SK-N-SH (cell line): ENCODE measurements around the gene WBP1. TPM values are rescaled to one million over a fixed set of nuclear protein-coding genes. Genes with fewer than 3 reads are reported as not detected.

ENCODE experiments used
- CTCF ChIA-PET: fragments of 300-600, 350-600 bp; formaldehyde crosslinking; extraction: SDS; loops from one replicate; lab custom pipeline; 2021; lab: Yijun Ruan, JAX
- POLR2A ChIA-PET: fragments of 350-600 bp; sonication (Branson Sonifier 250); formaldehyde crosslinking; extraction: SDS; loops from one replicate; lab custom pipeline; 2020; ENCODE audit warnings: antibody characterized with exemption, inconsistent platforms; lab: Yijun Ruan, JAX
- DNase-seq: peaks from one replicate; pipeline ENCODE4 v3.0.0; 2012
- H2AFZ ChIP-seq: fragments of 200-600 bp; sonication (generic); 2 replicates; pipeline ENCODE4 v1.8.1; 2016; ENCODE audit warnings: antibody characterized with exemption, mild to moderate bottlenecking, low read depth
- H3F3A ChIP-seq: fragments of 200-600 bp; sonication (generic); replicated peaks from 2 replicates; pipeline ENCODE3; 2016; ENCODE audit warnings: antibody characterized with exemption, mild to moderate bottlenecking; ENCODE audit not compliant: insufficient read depth
- H3K27ac ChIP-seq, 2 experiments: fragments of 200-500 bp in 1 of 2; fragments of 200-600 bp in 1 of 2; sonication (Bioruptor generic) in 1 of 2; sonication (generic), shearing (Covaris generic) in 1 of 2; 2 replicates each; pipeline versions ENCODE4 v1.5.1 to v1.6.1; 2014 to 2016; ENCODE audit warnings: low read depth in 2 of 2, inconsistent platforms in 1 of 2, low read length in 1 of 2, mild to moderate bottlenecking in 1 of 2, mixed read lengths in 1 of 2
- H3K27me3 ChIP-seq: fragments of 200-600 bp; sonication (generic), shearing (Covaris generic); 2 replicates; pipeline ENCODE4 v1.6.1; 2016; ENCODE audit warnings: mixed run types; ENCODE audit not compliant: insufficient read depth
- H3K36me3 ChIP-seq, 2 experiments: fragments of 200-500 bp in 1 of 2; fragments of 200-600 bp in 1 of 2; sonication (Bioruptor generic) in 1 of 2; sonication (generic) in 1 of 2; replicated peaks in 1 of 2; 2 replicates each; pipeline versions ENCODE3 to v1.5.1; 2014 to 2016; ENCODE audit warnings: low read length in 1 of 2, mild to moderate bottlenecking in 1 of 2; ENCODE audit not compliant: insufficient read depth in 2 of 2, control insufficient read depth in 1 of 2
- H3K4me1 ChIP-seq, 2 experiments: fragments of 200-500 bp in 1 of 2; fragments of 200-600 bp in 1 of 2; sonication (Bioruptor generic) in 1 of 2; sonication (generic), shearing (Covaris generic) in 1 of 2; 2 replicates each; pipeline versions ENCODE4 v1.5.1 to v1.6.1; 2014 to 2016; ENCODE audit warnings: low read depth in 1 of 2, low read length in 1 of 2, mixed run types in 1 of 2; ENCODE audit not compliant: insufficient read depth in 2 of 2, control insufficient read depth in 1 of 2
- H3K4me2 ChIP-seq: fragments of 200-600 bp; sonication (generic), shearing (Covaris generic); 2 replicates; pipeline ENCODE4 v1.6.1; 2017; ENCODE audit warnings: mixed run types
- H3K4me3 ChIP-seq, 2 experiments: fragments of 200-500 bp in 1 of 2; fragments of 200-600 bp in 1 of 2; sonication (Bioruptor generic) in 1 of 2; sonication (generic), shearing (Covaris generic) in 1 of 2; 2 replicates each; pipeline versions ENCODE4 v1.5.1 to v1.8.1; 2014 to 2016; ENCODE audit warnings: low read depth in 2 of 2, inconsistent platforms in 1 of 2, low read length in 1 of 2, mild to moderate bottlenecking in 1 of 2, mixed read lengths in 1 of 2, moderate library complexity in 1 of 2
- H3K79me2 ChIP-seq: fragments of 200-600 bp; sonication (generic); 2 replicates; pipeline ENCODE4 v1.8.1; 2017; ENCODE audit warnings: mild to moderate bottlenecking; ENCODE audit not compliant: insufficient read depth
- H3K9ac ChIP-seq: fragments of 200-600 bp; sonication (generic); 2 replicates; pipeline ENCODE4 v1.6.1; 2017; ENCODE audit warnings: mixed run types
- H3K9me2 ChIP-seq: fragments of 200-600 bp; sonication (generic); 2 replicates; pipeline ENCODE4 v1.6.1; 2017; ENCODE audit warnings: mixed run types
- H3K9me3 ChIP-seq: fragments of 200-600 bp; sonication (generic); 2 replicates; pipeline ENCODE4 v1.6.1; 2017; ENCODE audit warnings: mixed run types, mild to moderate bottlenecking, moderate library complexity
- H4K20me1 ChIP-seq: fragments of 200-600 bp; sonication (generic); 2 replicates; pipeline ENCODE4 v1.6.1; 2017; ENCODE audit warnings: mild to moderate bottlenecking, mixed run types; ENCODE audit not compliant: insufficient read depth
- JUND ChIP-seq: IDR thresholded peaks from 2 replicates; pipeline ENCODE4 v1.4.0; 2012
- MXI1 ChIP-seq: IDR thresholded peaks from 2 replicates; pipeline ENCODE4 v1.6.1; 2012; ENCODE audit warnings: mild to moderate bottlenecking, low read depth, low read length, improper control_type of control experiment
- NFIC ChIP-seq: IDR thresholded peaks from 2 replicates; pipeline ENCODE4 v1.4.0; 2012; ENCODE audit warnings: borderline replicate concordance
- PBX3 ChIP-seq: IDR thresholded peaks from 2 replicates; pipeline ENCODE4; 2012
- RAD21 ChIP-seq: IDR thresholded peaks from 2 replicates; pipeline ENCODE4 v1.6.1; 2012; ENCODE audit warnings: mild to moderate bottlenecking, low read length
- WGBS: methylation state at CpG from one replicate; pipeline ENCODE4 v1.1.6; 2017; ENCODE audit warnings: low lambda C conversion rate; 5-methylcytosine and 5-hydroxymethylcytosine counted together
- polyA plus RNA-seq, 3 experiments: library from polyadenylated mRNA; depleted of rRNA; stranded (reverse); fragments of >200 nt; gene quantifications; 2 replicates each; pipeline ENCODE4 v1.2.3, GENCODE V29; 2012
- TF ChIP-seq, protein P1 (sequence below): fragments of 150-350 bp; IDR thresholded peaks from 2 replicates; pipeline ENCODE4 v1.6.1; 2016; ENCODE audit warnings: mild to moderate bottlenecking, low read depth, low read length
- TF ChIP-seq, protein P2 (sequence below): IDR thresholded peaks from 2 replicates; pipeline ENCODE4 v1.4.0; 2012; ENCODE audit warnings: low read depth, borderline replicate concordance

Gene WBP1
- polyA plus RNA-seq, 1 of the 3 experiments (the other 2 are of a cell fraction), result 184 TPM

- WGBS, result 89% methylated on average over 8 of the region's 9 CpGs
- peak; percentile 5 for DNase-seq
- Histone ChIP-seq H3K27me3 (no peaks in the 10 kb centered on the region), H3K4me2 (no peak overlapping the region), H3K4me3 (no peak overlapping the region), H3K27ac (no peak overlapping the region), H3K36me3 (peaks cover 6 to 30% of the 10 kb centered on the region in 2 experiments), H3K4me1 (peaks cover 0 to 16% of the 10 kb centered on the region in 2 experiments; a peak in 1 of 4 replicates), H3F3A (peaks cover 8% of the 10 kb centered on the region), H4K20me1 (no peaks in the 10 kb centered on the region), H2AFZ (no peak overlapping the region), H3K9me2 (no peaks in the 10 kb centered on the region), H3K9me3 (no peaks in the 10 kb centered on the region), H3K9ac (no peak overlapping the region), H3K79me2 (no peaks in the 10 kb centered on the region)
- ChIA-PET POLR2A (interaction anchor here (1.0 to 3.1 kb wide), 3 partner anchors 35 to 49 kb away, joined by 3 to 28 read pairs (median 3); partner anchors contain the start of gene WBP1), CTCF (interaction anchor here (1.0 to 3.8 kb wide), 5 partner anchors 10 to 108 kb away, joined by 3 to 22 read pairs (median 4); partner anchors contain the start of gene INO80B)
- TF ChIP-seq NFIC (no peak), PBX3 (no peak), MXI1 (no peak)
- TF ChIP-seq, protein P1, sequence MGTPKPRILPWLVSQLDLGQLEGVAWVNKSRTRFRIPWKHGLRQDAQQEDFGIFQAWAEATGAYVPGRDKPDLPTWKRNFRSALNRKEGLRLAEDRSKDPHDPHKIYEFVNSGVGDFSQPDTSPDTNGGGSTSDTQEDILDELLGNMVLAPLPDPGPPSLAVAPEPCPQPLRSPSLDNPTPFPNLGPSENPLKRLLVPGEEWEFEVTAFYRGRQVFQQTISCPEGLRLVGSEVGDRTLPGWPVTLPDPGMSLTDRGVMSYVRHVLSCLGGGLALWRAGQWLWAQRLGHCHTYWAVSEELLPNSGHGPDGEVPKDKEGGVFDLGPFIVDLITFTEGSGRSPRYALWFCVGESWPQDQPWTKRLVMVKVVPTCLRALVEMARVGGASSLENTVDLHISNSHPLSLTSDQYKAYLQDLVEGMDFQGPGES, result no peak
- TF ChIP-seq, protein P2, sequence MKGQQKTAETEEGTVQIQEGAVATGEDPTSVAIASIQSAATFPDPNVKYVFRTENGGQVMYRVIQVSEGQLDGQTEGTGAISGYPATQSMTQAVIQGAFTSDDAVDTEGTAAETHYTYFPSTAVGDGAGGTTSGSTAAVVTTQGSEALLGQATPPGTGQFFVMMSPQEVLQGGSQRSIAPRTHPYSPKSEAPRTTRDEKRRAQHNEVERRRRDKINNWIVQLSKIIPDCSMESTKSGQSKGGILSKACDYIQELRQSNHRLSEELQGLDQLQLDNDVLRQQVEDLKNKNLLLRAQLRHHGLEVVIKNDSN, result no peak
Measured at GRCh38 chr2:74423231-74424095, 34.8 kb upstream of the WBP1 start.

DNA sequence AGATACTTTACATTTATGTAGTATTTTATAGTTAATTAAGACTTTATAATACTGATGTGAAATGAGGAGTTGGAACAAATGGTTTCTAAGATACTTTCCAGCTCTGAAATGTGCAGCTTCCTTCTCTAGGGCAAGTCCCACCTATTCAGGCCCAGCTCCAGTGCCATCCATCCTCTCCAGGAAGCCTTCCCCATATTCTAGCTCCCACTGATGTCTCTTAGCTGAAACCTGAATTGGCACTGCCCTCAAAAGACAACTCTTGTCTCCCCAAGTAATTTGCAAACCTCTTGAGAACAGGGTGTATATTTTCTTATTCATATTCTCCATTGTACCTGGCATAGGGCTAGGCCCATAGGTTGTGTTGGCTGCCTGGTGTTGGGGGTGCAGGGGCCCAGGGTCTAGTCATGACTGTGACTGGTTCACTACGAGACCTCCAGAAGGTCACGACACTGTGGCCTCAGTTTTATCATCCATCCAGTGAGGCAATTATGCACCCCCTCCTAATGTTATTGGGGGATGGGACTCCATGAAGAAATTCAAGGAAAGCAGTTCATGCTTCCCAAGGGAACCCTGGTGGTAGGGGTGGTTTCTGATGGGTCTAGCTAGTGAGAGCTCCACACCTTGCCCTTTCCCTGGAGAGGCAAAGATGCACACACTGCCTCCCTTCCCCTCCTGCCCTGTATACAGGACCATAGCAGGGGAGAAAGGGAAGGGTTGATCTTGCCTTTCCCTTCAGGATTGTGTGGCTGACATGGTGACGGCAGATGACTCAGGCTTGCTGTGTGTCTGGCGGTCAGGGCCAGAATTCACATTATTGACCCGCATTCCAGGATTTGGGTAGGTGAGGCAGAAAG is 33.9 kb upstream of the WBP1 start:
- Histone ChIP-seq H4K20me1 (no peaks in the 10 kb centered on the region), H3F3A (peaks cover 8% of the 10 kb centered on the region), H3K4me3 (no peak overlapping the region), H3K4me2 (no peak overlapping the region), H3K27me3 (no peaks in the 10 kb centered on the region), H3K36me3 (peaks cover 6 to 37% of the 10 kb centered on the region in 2 experiments), H3K9me3 (no peaks in the 10 kb centered on the region), H3K9ac (no peak overlapping the region), H3K27ac (no peak overlapping the region), H3K79me2 (no peaks in the 10 kb centered on the region), H3K9me2 (no peaks in the 10 kb centered on the region), H2AFZ (no peak overlapping the region), H3K4me1 (peaks cover 0 to 16% of the 10 kb centered on the region in 2 experiments; a peak in 1 of 4 replicates)
- POLR2A ChIA-PET, result interaction anchor here (1.0 to 2.7 kb wide), 2 partner anchors 15 to 34 kb away, joined by 3 to 15 read pairs; partner anchors contain the start of gene WBP1
- CTCF ChIA-PET, result interaction anchor here (1.1 kb wide), 1 partner anchor 14 kb away, joined by 3 read pairs; no protein-coding TSS in a partner anchor
- 88% methylated on average over 5 of the region's 5 CpGs for WGBS
- no peak for TF ChIP-seq RAD21
- TF ChIP-seq JUND, result 0 out of 2 replicates have a peak, but pooled peaks have one; percentile 3
- no peak for DNase-seq
